NOMO-1 treated with dmso at 0.1 percent for 144 hours (cell line): ENCODE data around the gene ADSS1.

ENCODE experiments used
- DNase-seq: peaks from one replicate; lab custom pipeline; 2025; ENCODE audit not compliant: unreplicated experiment; lab: John Stamatoyannopoulos, UW

ADSS1 gene

GRCh38 chr14:104778694-104779331, 54.8 kb downstream of the ADSS1 start:
- no peak for DNase-seq

GRCh38 chr14:104779776-104780512, 55.9 kb downstream of the ADSS1 start:
- DNase-seq, result no peak

- DNase-seq, result no peak
Observed at GRCh38 chr14:104780513-104781030, 56.5 kb downstream of the ADSS1 start.

GRCh38 chr14:104781271-104782077, 57.4 kb downstream of the ADSS1 start:
- DNase-seq, result no peak

- no peak for DNase-seq
Observed at GRCh38 chr14:104782086-104782807, 58.2 kb downstream of the ADSS1 start.

GRCh38 chr14:104782808-104783139, 58.7 kb downstream of the ADSS1 start:
- DNase-seq, result no peak

- no peak for DNase-seq
Observed at GRCh38 chr14:104783484-104784217, 59.6 kb downstream of the ADSS1 start.

GRCh38 chr14:104784218-104784568, 60.2 kb downstream of the ADSS1 start:
- DNase-seq, result no peak

GRCh38 chr14:104784846-104785707, 61.0 kb downstream of the ADSS1 start:
- no peak for DNase-seq

- DNase-seq, result no peak
Observed at GRCh38 chr14:104785708-104786080, 61.7 kb downstream of the ADSS1 start.

- no peak for DNase-seq
Observed at GRCh38 chr14:104786091-104786586, 62.1 kb downstream of the ADSS1 start.

- DNase-seq, result no peak
Observed at GRCh38 chr14:104786726-104787675, 63.0 kb downstream of the ADSS1 start.

GRCh38 chr14:104787736-104788135, 63.7 kb downstream of the ADSS1 start:
- no peak for DNase-seq

GRCh38 chr14:104788161-104788818, 64.3 kb downstream of the ADSS1 start:
- no peak for DNase-seq

GRCh38 chr14:104788873-104789663, 65.0 kb downstream of the ADSS1 start:
- DNase-seq, result no peak

- DNase-seq, result no peak
Observed at GRCh38 chr14:104789752-104790743, 66.0 kb downstream of the ADSS1 start.
